ENCODE measurements around the gene MCUB.

- TF ChIP-seq, protein P1, sequence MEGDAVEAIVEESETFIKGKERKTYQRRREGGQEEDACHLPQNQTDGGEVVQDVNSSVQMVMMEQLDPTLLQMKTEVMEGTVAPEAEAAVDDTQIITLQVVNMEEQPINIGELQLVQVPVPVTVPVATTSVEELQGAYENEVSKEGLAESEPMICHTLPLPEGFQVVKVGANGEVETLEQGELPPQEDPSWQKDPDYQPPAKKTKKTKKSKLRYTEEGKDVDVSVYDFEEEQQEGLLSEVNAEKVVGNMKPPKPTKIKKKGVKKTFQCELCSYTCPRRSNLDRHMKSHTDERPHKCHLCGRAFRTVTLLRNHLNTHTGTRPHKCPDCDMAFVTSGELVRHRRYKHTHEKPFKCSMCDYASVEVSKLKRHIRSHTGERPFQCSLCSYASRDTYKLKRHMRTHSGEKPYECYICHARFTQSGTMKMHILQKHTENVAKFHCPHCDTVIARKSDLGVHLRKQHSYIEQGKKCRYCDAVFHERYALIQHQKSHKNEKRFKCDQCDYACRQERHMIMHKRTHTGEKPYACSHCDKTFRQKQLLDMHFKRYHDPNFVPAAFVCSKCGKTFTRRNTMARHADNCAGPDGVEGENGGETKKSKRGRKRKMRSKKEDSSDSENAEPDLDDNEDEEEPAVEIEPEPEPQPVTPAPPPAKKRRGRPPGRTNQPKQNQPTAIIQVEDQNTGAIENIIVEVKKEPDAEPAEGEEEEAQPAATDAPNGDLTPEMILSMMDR (IDR thresholded peaks at IDR 0.05) = no peak
- TF ChIP-seq POLR2AphosphoS5 (IDR thresholded peaks at IDR 0.05; ENCODE audit: low read depth, low read length) (no peak), SIN3A (IDR thresholded peaks at IDR 0.05; ENCODE audit: borderline replicate concordance, insufficient read depth, low read depth, low read length) (no peak)
- TF ChIP-seq, protein P2, sequence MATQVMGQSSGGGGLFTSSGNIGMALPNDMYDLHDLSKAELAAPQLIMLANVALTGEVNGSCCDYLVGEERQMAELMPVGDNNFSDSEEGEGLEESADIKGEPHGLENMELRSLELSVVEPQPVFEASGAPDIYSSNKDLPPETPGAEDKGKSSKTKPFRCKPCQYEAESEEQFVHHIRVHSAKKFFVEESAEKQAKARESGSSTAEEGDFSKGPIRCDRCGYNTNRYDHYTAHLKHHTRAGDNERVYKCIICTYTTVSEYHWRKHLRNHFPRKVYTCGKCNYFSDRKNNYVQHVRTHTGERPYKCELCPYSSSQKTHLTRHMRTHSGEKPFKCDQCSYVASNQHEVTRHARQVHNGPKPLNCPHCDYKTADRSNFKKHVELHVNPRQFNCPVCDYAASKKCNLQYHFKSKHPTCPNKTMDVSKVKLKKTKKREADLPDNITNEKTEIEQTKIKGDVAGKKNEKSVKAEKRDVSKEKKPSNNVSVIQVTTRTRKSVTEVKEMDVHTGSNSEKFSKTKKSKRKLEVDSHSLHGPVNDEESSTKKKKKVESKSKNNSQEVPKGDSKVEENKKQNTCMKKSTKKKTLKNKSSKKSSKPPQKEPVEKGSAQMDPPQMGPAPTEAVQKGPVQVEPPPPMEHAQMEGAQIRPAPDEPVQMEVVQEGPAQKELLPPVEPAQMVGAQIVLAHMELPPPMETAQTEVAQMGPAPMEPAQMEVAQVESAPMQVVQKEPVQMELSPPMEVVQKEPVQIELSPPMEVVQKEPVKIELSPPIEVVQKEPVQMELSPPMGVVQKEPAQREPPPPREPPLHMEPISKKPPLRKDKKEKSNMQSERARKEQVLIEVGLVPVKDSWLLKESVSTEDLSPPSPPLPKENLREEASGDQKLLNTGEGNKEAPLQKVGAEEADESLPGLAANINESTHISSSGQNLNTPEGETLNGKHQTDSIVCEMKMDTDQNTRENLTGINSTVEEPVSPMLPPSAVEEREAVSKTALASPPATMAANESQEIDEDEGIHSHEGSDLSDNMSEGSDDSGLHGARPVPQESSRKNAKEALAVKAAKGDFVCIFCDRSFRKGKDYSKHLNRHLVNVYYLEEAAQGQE (IDR thresholded peaks at IDR 0.05; ENCODE audit: insufficient read depth in 1 of 2, low read depth in 2 of 2, low read length in 1 of 2) = no peak
Observed at GRCh38 chr4:109560687-109561461, 828 bp downstream of the MCUB start.
